Neural progenitor cell (in vitro differentiated cells): ENCODE results near the gene ADAD1.
"Not testable (repeated sequence)": the region's sequence is repeated elsewhere in the genome, so short reads cannot be mapped to it uniquely, and the experiment has no call there.

Experiments
- CTCF ChIP-seq: fragments of 200-600 bp; sonication (generic); IDR thresholded peaks from 2 replicates; pipeline ENCODE4 v1.5.1; 2017; ENCODE audit warnings: antibody characterized with exemption, mild to moderate bottlenecking
- EZH2 ChIP-seq: fragments of 200-600 bp; sonication (generic); IDR thresholded peaks from 2 replicates; pipeline ENCODE4 v1.6.1; 2017; ENCODE audit warnings: antibody characterized with exemption, mild to moderate bottlenecking, moderate library complexity
- EZH2phosphoT487 ChIP-seq: fragments of 200-600 bp; sonication (generic); IDR thresholded peaks from 2 replicates; pipeline ENCODE4 v1.6.1; 2017; ENCODE audit warnings: antibody characterized with exemption

DNA sequence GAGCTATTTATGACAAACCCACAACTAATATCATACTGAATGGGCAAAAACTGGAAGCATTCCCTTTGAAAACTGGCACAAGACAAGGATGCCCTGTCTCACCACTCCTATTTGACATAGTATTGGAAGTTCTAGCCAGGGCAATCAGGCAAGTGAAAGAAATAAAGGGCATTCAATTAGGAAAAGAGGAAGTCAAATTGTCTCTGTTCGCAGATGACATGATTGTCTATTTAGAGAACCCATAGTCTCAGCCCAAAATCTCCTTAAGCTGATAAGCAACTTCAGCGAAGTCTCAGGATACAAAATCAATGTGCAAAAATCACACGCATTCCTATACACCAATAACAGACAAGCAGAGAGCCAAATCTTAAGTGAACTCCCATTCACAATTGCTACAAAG, 10.0 kb upstream of the ADAD1 start:
- not testable (repeated sequence) for TF ChIP-seq CTCF, EZH2, EZH2phosphoT487
